HG03066 (cell line): Measurements from ENCODE around the gene MMS19.
"Not testable (repeated sequence)": the region's sequence is repeated elsewhere in the genome, so short reads cannot be mapped to it uniquely, and the experiment has no call there.

Experiments
- ATAC-seq: cut with Tn5 transposase; IDR thresholded peaks from one replicate; pipeline ENCODE4 v1.9.1; 2021; ENCODE audit warnings: low read depth; ENCODE audit not compliant: unreplicated experiment

The MMS19 gene

DNA sequence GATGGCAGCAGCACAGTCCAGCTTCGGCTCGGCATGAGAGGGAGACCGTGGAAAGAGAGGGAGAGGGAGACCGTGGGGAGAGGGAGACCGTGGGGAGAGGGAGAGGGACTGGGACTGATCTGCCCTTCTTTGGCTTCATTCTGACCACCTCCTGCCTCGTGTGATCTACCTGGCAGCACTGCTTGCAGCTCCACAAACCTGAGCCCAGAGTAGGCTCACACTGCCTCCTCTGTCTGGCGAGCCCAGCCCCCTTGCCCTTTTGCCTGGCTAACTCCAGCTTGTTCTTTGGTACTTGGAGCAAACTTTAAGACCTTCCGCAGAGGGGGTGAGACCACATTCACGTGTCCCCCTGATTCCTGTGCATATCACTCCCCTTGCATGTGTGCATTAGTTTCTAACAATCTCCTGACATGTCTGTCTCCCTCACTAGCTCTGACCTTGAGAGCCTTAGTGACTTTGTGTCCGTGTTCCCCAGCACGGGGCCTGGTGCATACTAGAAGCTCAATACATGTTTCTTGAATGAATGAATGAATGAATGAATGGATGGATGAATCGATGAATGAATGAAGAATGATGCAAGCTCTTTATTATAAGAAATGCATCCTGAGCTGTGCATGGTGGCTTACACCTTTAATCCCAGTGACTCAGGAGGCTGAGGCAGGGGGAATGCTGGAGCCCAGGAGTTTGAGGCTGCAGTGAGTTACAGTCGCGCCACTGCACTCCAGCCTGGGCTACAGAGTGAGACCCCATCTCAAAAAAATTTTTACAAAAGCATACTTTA is 31.7 kb upstream of the MMS19 start:
- ATAC-seq, result no peak

DNA sequence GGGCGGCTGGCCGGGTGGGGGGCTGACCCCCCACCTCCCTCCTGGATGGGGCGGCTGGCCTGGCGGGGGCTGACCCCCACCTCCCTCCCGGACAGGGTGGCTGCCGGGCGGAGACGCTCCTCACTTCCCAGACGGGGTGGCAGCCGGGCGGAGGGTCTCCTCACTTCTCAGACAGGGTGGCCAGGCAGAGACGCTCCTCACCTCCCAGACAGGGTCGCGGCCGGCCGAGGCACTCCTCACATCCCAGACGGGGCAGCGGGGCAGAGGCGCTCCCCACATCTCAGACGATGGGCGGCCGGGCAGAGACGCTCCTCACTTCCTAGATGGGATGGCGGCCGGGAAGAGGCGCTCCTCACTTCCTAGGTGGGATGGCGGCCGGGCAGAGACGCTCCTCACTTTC is 30.7 kb upstream of the MMS19 start:
- ATAC-seq, result not testable (repeated sequence)

DNA sequence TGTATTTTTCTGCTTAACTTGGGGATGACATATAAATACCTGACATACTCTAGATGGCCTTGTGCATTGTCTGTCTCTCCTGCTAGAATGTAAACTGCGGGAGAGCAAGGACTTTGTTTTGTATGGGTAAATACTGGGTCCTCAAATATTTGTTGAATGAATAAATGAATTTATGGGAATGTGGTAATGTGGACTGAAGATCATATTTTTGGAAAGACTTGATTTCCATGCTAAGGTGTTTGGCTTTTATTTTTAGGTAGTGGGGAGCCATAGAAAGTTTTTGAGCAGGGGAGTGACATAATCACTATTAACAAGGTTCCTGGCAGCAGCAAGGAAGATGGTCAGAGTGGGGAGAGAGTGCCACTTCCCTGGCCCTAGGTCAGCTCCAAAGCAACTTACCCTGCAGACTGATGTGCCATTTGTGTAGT is 27.5 kb upstream of the MMS19 start:
- no peak for ATAC-seq

DNA sequence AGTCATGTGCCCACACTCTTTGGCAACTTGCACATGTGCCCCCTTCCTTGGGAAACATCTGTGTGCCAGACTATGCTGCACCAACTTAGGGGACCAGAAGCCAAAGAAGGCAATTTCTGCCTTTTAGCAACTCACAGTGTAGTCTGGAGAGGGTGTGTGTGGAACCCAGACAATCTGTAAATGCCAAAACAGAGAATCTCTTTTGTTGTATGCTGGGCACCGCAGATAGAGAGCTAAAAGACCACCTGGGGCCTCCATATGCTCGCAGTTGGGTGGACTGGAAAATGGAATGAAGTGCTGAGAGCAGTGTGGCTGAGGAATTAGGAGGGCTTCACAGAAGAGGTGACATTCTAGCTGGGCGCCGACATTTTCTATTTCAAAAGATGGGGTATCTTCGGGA is 26.9 kb upstream of the MMS19 start:
- no peak for ATAC-seq

DNA sequence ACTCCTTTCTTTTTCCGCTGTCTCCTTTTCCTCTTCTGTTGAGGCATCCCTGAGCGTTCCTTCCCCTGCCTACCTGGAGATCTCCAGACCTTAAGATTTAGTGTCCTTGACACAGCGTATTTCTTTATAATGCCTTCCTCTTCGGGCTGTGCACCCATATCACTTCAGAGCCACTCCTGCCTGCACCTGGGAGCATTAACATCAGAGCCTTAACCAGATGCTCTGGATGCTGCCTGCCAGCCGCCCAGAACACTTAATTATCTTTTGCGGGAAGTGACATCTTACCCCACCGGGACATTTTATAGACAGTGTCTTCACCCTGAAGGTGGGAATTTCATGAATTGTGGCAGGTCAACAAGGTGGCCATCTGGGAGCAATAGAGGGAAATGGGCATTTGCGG is 24.7 kb upstream of the MMS19 start:
- ATAC-seq, result no peak

DNA sequence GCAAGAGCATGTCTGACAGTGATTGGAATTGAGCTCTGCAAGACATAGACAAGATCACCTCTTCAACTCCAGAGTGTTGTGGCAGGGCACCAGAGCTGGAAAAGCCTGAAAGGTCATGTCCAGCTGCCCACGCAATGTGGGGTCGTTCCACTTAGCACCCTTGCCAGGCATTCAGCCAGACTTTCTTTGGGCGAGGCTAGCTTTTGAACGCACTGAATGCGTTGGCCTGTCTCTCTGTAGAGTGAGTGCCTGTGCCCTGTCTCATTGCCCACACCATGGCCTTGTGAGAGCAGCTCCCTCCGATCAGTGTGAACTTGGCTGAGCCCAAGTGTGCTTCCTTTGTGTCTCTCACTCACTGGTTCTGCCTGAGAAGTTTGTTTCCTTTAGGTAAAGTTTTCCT is 23.8 kb upstream of the MMS19 start:
- no peak for ATAC-seq

DNA sequence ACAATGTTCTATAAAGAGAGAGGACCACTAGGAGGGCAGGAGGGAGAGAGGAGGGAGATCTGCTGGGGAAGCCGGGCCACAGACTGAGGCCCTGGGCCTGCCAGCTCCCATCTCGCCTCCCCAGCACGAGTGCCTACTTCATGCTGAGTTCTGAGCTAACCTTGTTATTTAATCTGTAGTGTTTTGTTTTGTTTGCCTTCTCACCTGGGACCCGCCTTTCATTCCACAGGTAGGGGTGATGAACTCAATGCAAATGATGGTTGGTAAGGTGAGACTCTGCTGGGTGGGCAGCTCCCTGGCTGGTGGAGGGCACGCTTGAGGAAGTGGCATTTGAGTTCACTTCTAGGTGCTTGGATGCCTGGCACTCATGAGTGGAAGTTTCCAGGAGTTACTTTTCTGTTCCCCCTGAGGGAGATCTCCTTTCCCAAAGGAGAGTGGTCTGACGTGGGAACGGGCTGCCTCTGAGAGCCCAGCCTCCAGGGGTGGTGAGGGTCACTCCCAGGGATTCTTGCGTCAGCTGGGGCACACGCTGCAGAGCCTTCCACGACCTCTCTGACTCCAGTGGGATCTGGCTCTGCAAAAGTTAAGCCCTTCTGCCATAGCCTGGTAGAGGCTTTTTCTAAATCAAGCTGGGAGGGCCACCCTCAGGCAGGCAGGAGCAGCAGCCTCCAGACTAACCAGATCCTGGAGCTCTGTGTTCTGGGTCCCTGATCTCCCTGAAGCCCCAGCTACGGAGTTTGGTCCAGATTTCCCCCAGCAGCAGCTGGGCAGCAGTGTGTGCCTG is 22.9 kb upstream of the MMS19 start:
- no peak for ATAC-seq

DNA sequence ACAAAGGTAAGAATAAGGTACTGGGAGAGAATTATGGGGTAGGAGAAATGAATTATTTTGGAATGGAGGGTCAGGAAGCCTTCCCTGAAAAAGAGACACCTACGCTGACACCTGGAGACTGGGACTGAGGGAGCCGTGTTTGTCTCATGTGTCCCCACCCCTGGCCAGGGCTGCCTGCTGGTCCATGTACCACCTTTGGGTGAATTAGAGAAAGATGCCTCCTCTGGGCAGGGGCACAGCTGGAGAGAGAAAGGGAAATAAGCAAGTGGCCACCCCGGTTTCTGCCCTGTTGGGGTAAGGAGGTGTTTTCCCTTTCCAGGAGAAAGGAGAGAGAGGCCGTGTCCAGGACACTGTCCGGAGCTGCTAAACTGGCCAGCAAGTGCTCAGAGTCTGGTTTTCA is 22.3 kb upstream of the MMS19 start:
- ATAC-seq, result no peak

DNA sequence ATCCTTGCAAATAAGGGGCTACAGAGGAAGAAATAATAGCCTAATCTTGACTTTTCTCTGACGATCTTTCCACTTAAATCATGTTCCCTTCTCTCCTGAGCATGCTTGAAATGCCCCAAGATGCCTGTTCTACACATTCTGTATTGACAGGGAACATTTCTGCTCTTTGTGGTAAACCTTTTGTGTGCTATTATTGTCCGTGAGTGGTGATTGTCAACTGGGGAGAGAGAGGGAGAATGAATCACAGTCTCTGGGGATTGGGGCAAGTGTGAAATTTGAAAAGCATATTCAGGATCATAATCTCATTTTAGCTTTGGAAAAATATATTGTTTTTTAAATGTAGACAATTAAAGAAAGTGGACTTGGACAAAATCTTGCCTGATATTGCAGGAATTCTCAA is 21.1 kb upstream of the MMS19 start:
- ATAC-seq, result no peak

DNA sequence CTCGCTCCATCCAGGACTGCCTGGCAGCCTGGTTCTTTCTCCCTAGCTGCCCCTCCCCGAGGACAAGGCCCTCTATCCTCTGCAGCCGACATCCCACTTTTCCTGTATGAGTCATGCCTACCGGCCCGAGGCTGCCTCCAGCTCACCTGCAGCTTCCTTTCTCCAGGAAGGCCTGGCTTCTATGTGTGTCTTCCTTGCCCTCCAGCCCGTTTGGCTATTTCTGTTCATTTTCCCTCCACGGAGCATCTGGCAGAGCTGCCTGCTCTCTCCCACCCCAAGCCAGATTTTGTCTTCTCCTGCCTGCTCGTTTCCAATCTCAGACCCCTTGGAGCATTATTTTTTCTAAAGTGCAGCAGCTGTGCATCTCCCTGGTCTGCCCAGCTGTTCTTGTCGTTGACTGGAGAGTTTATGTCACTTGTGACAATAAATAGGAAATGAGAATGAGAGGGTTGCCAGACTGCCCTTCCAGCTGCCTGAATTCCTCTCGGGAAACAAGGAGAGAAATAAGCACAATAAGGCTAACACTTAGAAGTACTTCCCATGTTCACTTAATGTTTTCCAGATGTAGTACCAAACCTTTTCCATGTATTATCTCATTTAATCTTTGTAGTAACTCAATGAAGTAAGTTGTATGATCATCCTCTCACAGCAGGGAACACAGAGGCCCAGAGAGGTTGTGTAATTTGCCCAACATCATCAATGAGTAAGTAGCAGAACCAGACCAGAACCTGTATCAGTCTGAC is 20.2 kb upstream of the MMS19 start:
- ATAC-seq, result no peak

DNA sequence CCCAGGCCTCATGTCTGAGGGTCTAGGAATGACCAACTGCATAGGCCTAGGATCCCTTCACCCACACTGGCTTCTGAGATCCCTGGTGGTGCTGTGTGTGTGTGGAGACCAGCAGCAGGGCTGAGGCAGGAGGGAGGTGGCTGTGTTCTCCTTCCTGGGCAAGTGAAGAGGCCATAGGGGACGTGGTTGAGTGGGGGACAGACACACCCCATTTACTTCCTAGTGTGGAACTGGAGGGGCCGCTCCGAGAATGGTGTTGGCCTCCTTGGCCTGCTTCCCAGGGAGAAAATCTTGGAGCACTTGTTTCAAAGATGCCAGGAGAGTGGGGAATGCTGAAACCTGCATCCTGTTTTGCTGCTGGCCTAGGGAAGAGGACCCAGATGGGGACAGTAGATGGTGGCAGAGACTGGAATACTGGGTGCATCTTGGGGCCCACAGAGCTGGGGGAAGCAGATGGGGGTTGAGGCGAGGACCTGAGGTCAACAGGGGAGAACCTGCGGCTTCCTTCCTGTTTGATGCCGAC is 19.6 kb upstream of the MMS19 start:
- ATAC-seq, result no peak

DNA sequence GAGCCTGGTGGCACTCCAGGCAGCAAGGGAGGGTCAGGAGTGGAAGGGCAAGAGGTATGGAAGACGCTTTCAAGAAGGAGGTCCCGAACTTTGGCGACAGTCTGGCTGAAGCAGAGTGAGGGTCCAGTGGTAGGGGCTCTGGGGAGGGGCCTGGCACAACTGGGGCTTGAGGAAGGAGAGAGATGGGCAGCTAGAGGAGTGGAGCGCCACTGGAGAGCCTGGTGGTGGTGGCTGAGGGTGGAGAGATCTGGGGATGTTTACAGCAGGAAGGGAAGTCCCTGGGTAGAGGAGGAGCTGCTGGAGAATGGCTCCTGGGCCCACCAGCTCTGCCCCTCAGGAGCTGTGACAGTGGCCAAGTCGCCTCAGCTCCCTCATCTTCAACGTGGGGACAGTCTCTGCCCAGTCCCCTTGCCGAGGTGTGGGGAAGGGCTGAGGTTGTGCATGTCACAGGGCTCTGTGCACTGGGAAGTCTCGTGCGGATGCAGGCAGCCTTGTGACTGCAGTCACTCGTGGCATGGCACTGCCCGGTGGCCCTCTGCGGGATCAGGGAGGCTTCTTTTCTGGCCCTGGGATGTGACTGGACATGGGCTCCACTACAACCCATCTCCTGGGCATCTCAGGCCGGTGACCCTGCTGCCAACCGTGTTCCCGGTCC is 19.0 kb upstream of the MMS19 start:
- no peak for ATAC-seq

DNA sequence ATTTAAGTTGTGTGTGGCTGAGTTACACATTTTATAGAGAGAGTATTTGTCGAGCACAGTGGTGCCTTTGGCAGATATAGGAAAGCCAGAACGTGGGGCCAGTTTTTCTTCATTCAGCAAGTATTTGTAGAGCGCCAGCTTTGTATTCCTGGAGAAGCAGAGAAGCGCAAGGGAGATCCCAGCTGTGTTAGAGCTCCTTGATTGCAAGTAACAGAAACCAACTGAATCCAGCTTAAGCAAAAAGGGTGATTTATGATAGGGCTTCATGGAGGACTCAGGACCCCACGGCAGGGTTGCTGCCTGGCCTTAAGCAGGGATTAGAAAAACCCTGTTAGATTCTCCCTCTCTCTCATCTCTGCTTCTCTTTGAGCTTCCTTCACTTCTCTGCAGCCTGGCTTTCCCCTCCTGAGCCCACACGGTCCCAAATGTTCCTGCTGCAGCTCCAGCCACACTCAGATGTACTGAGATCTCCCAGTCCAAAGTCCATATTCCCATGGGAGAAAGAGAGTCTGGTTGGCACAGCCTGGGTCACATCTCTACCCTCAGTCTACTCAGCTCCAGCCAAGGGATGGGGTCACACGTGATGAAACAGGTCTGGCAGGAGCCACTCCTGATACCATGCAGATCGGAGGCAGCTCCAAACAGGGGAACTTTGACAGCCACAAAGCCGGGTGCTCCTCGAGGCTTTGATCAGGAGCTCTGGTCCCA is 17.2 kb upstream of the MMS19 start:
- no peak for ATAC-seq

DNA sequence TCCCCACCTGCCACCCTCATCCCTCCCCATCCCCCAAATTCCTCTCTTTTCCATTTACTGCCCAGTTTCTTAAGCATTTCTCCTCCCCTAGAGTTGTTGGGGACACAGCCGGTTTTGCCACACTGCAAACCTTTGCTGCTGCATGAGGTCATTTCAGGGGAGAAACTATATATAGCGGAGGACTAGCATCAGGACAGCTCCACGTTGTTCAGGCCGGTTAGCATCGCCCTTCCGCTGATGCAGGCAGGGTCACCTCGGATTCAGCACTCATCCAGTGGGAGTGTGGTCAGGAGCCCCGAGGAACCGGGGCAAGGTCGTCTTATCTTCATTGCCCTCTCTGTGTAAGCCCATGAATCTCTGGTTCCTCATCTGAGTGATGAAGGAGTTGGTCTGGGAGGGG is 16.1 kb upstream of the MMS19 start:
- ATAC-seq, result no peak

DNA sequence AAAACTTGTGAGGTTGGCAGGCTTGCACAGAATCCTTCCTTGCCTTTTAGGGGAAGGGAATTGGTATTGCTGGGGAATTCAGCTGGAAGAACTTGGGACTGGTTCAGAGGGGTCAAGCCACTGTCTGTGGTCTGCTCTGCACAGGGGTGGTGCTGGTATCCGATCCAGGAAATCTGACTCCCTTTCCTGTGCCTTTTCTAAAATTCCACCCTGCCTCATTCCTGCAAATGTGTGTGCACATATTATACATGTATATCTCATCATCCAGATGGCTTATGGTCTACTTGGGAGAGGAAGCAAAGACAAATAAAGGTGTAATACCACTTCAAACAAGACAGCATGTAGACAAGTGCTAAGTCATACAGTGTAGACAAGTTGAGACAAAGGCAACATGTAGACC is 14.8 kb upstream of the MMS19 start:
- no peak for ATAC-seq

DNA sequence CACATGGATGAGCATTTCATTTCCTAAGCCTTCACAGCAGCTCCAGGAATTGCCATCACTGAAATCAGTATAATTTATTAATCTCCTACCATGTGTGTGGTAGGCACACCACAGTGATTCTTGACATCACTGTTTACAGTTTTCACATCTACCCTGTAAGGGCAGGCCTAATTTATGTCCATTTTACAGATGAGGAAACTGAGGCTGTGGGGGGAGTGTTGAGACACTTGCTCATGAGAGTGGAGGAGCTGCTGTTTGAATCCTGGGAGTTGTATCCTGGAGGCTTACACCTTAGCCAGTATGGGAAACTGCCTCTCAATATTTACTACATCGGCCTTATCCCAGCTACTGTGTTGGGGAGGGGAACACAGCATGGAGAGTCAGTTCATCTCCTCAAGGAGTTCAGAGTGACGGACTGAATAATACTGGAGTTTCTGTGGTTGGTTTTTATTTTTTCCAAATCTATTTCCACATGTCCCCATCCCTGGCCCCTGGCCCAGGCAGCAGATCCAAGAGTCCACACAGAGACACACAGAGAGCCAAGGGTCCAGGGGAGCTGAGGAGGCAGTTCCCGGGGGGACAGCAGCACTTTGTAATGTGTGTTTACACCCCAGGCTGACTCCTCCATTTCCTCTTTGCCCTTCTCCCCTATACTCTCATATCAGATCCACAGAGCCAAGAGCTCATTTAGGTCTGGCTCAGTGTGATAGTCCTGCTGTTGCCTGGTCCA is 13.7 kb upstream of the MMS19 start:
- ATAC-seq, result no peak

DNA sequence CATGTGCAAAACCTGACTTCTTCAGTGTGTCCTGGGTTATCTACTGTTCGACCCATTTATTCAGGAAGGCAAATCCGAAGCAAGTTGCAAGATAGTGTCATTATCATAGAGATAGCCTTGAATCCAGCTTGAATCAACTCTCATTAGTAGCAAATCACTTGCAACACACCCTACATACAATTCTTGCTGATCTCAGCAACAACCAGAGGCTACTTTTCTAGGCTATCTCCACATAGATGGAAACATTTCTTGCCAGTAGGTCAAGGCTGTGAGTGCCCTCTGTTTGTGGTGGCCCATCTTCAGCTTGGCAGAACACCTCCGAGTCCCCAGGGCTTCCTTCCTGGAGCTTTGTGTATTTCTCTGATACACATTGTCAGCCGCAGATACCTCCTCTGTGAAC is 12.5 kb upstream of the MMS19 start:
- no peak for ATAC-seq

DNA sequence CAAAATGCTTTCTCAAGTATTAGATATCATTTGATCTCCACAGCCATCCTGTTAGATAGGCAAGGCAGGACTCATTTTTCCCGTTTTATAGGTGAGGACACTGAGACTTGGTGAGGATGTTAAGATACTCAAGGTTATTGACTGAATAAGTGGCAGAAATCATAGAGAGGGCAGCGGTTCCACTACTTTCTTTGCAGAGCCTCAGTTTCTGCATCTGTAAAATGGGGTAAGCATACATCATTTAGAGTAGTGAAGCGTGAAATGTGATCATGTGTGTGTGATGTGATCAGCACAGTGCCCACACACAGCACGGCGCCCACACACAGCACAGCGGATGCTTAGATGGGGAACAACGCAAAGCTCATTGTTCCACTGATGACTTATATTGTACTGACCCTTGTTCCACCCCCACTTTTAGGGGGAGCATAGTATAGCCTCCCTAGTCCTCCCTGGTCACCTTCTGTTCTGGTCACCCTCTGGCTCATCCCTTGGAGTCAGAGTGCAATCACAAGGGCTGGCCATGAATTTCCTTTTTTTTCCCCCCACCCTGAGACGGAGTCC is 11.0 kb upstream of the MMS19 start:
- no peak for ATAC-seq

DNA sequence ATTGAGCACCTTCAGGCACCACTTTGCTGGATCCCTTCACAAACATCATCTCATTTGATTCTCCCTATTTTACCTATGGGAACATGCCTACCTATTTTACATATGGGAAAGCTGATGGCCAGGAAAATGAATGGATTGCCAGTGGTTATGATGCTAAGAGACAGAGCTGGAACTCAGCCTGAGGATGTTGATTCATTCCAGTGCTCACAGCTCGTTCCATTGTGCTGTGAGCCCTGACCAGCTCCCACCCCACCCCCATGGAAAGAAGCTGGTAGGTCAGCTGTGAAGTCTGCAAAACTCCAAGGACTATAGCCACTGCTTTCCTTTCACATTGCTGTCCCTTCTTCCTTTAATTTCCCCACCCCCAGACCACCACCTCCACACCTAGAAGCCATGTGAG is 10.1 kb upstream of the MMS19 start:
- ATAC-seq, result no peak
